GM18505 (cell line): ENCODE results near the gene TTC39A.
"Not testable (repeated sequence)": the region's sequence is repeated elsewhere in the genome, so short reads cannot be mapped to it uniquely, and the experiment has no call there.

Source experiments
- ATAC-seq: cut with Tn5 transposase; IDR thresholded peaks from one replicate; pipeline ENCODE4 v1.9.1; 2021; ENCODE audit not compliant: unreplicated experiment
- POLR2A ChIP-seq: IDR thresholded peaks from 4 replicates; pipeline ENCODE4 v1.6.1; 2011; ENCODE audit warnings: borderline replicate concordance; ENCODE audit not compliant: insufficient read depth, insufficient read length; ENCODE audit errors: extremely low read depth

TTC39A gene

DNA sequence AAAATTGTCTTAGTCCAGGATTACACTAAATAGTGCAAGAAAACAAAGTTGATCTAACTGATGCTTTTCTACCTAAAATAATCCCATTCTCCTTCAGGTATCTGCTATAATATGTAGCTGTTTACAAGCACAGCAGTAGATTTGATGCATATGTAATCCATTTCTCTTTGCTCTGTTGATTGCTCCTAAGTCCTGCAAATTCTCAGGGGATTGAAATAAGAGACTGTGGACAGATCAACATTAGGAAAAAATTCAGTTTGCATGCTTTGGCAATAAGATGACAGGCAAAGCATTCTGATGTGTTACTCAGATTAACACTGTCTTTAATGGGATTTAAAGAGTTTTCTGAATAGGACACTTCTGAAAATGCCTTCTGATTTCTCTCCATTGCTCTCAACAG lies 59.6 kb downstream of the TTC39A start:
- no peak for TF ChIP-seq POLR2A
- ATAC-seq: no peak

DNA sequence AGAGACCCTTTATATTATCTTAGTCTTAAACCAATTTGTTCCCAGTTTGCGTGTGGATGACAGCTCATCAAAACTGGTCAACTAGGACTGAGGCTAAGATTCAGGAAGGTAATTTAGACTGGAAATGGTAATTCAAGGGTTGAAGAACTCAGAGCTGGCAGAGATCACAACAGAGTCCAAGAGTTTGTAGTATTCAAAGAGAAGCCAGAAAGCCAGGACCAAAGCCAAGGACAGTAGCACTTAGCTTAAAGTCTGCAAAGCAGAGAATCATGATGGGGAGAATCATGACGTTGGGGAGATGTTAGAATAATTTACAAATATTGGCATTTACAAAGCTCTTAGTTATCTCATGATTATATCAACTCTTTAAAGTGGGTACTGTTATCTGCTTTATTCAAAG lies 61.7 kb downstream of the TTC39A start:
- no peak for TF ChIP-seq POLR2A
- peak; percentile 35 for ATAC-seq

DNA sequence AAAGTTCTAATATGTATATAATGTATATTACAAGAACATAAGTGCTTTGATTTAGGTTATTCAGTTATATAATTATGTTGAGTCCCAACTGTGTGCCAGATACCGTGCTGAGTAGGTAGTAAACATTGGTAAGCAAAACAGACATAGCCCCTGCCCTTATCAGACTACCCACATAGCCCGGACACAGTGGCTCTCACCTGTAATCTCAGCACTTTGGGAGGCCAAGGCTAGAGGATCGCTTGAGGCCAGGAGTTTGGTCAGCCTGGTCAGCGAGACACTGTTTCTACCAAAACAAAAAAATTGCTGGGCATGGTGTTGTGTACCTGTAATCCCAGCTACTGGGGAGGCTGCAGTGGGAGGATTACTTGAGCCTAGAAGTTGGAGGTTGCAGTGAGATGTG lies 63.6 kb downstream of the TTC39A start:
- no peak for TF ChIP-seq POLR2A
- ATAC-seq: no peak

DNA sequence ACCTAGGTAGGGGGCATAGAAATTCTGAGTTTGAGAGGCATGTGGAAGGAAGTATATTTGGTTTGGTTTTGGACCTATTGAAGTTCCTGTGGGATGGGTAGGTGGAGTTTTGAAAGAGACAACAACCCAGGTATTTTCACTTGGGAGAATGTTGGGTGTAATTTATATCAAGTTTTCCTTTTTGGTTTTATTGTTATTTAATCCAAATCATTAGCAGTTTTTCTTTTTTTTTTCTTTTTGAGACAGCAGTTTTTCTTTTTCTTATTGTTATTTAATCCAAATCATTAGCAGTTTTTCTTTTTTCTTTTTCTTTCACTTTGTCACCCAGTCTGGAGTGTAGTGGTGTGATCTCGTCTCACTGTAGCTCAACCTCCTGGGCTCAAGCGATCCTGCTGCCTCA lies 64.2 kb downstream of the TTC39A start:
- ATAC-seq: no peak
- TF ChIP-seq POLR2A: no peak

DNA sequence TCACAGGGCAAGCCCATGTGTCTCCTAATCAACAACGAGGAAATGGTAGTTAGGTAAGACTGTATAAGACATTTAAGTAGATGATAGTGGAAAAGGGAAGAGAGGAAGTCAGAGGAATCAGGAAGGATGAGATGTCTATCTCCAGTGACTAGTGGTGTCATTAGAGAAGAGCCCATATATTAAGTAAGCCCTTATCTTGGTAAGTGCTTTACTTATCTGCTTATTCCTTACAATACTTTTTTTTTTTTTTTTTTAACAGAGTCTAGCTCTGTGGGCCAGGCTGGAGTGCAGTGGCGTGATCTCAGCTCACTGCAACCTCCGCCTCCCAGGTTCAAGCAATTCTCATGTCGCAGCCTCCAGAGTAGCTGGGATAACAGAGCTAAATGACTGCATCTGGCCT lies 64.7 kb downstream of the TTC39A start:
- ATAC-seq: no peak
- TF ChIP-seq POLR2A: no peak

DNA sequence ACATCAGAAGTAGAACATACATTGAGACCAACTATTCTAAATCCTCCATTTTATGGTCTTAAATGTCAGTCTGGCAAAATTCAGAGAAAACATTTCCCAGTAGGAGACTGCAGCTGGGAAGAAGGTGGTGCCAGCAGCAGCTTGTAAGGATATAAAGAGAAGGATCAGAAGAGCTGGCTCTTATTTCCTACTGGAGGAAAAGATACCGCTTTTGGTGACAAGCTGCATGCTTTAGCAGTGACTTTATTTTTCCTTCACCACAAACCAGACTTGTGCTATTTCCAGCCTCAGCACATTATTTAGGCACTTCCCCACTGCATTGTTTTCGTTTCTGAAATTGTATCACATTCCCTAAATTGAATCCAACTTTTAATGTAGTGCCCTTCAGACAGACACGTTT lies 65.9 kb downstream of the TTC39A start:
- TF ChIP-seq POLR2A: no peak
- no peak for ATAC-seq

DNA sequence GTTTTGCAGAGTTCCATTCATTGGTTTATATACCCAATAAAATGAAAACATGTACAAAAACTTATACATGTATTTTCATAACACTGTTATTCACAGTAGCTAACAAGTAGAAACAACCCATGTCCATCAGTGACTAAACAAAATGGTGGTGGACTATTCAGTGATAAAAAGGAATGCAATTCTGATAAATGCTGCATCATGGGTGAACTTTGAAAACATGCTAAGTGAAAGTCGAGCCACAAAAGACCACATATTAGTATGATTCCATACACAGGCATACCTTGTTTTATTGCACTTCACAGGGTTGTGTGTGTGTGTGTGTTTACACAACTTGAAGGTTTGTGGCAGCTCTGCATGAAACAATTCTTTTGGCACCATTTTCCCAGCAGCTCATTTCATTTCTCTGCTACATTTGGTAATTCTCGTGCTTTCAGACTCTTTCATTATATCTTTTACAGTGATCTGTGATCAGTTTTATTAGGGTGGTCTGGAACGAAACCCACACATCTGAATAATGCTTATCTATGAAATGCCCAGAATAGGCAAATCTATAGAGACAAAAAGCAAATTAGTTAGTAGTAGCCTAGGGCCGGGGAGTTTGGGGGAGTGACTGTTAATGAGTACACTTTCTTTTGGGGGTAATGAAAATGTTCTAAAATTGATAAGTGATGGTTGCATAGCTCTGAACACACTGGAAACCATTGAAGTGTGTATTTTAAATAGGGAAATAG lies 67.0 kb downstream of the TTC39A start:
- ATAC-seq: no peak
- no peak for TF ChIP-seq POLR2A

DNA sequence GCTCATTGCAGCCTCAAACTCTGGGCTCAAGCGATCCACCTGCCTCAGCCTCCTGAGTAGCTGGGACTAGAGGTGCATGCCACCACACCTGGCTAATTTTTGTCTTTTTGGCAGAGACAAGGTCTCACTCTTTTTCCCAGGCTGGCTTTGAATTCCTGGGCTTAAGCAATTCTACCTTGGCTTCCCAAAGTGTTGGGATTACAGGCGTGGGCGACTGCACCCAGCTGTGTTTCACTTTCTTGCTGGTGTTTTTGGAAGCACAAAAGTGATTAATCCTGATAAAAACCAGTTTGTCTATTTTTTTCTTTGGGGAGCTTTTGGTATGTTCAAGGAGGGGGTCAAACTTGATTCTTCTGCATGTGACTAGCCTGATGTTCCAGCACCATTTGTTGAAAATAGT lies 75.0 kb downstream of the TTC39A start:
- ATAC-seq: no peak
- TF ChIP-seq POLR2A: no peak

DNA sequence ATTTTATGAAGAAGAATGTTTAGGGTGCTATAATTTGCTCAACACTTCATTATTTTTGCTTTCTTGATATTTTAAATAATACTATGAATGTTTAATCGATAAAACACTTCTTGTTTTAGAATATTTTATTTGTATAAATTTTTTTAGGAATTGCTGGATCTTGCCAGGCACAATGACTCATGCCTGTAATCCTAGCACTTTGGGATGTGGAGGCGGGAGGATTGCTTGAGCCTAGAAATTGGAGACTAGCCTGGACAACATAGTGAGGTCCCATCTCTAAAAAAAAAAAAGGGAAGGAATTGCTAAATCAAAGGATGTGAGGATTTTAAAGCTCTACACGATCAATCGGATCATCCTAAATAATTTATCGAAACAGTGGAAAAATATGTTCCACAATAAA lies 76.7 kb downstream of the TTC39A start:
- TF ChIP-seq POLR2A: no peak
- no peak for ATAC-seq

DNA sequence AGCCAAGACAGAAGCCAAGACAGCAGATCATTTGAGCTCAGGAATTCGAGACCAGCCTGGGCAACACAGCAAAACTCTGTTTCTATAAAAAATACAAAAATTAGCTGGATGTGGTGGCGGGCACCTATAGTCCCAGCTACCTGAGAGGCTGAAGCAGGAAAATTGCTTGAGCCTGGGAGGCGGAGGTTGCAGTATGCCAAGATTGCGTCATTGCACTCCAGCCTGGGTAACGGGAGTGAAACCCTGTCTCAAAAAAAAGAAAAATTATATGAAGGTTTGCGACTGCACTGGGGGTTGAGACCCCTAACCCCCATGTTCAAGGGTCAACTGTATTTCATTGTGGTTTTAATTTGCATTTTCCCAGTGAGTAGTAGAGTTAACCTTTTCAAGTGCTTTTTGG lies 78.0 kb downstream of the TTC39A start:
- no peak for ATAC-seq
- TF ChIP-seq POLR2A: no peak

DNA sequence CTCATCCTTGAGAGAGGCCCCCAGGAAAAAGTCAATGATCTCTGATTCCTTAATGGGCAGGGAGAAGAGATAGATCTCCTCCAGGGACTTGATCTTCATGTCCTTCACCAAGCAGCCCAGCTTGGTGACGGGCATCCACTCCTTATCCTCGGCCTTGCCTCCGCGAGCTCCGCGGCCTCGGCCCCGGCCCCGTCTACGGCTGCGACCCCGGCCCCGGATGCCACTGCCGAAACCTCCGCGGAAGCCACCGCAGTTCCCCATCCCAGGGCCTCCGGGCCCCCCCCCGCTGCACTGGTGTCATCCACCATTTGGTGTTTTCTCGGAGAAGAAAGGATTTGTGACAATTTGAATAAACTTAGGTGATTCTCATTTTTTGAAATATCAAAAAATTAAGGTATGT lies 79.2 kb downstream of the TTC39A start:
- ATAC-seq: not testable (repeated sequence)

DNA sequence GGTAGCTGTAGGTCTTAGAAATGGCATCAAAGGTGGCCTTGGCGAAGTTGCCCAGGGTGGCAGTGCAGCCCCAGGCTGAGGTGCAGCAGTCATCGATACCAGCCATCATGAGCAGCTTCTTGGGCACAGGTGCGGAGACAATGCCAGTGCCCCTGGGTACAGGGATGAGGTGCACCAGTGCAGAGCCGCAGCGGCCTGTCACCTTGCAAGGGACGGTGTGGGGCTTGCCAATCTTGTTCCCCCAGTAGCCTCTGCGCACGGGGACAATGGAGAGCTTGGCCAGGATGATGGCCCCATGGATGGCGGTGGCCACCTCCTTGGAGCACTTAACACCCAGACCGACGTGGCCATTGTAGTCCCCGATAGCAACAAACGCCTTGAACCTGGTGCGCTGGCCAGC lies 79.6 kb downstream of the TTC39A start:
- ATAC-seq: not testable (repeated sequence)

DNA sequence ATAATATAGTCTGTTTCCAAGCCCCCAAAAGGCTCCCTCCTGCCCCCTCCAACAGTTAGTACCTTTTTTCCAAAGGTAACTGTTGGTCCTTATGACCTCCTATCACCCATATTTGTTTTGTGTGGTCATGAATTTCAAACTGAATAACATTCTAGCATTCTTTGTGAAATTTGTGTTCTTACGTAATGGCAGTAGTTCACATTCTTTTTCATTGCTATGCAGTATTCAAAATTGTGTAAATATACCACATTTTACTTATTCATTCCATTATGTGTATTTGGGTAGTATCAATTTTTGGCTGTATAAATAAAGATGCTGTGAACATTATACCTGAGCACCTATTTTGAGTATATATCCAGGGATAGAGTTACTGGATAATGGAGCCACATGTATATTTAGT lies 80.9 kb downstream of the TTC39A start:
- no peak for TF ChIP-seq POLR2A
- ATAC-seq: no peak

DNA sequence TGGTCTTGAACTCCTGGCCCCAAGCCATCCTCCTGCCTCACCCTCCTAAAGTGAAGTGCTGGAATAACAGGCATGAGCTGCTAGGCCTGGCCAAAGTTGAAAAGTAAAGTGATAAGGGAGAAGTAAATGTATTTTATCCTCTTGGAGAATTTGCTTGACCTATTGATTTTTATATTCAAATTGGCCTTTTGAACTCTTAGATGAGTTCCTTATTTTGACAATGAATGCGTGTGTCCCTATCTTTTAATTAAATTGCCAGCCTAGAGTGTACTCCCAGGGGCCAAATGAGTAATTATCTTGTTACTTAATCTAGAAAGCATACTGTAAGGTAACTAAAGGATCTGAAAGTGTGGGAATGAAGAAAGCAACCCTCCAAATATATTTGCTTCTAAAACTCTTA lies 82.9 kb downstream of the TTC39A start:
- no peak for TF ChIP-seq POLR2A
- no peak for ATAC-seq

DNA sequence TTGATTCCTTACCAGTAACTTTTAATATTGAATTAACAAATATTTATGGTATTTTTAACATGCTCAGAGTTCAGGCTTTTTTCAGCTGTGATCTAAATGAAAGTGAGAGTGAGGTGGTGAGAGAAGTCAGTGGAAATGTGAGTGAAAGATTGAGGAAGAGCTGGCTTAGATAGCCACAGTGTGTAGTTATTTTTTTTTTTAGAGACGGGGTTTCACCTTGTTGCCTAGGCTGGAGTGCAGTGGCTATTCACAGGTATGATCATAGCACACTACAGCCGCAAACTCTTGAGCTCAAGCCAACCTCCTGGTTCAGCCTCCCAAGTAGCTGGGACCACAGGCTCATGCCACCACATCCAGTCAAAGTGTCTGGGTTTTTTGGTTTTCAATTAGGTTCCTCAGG lies 83.3 kb downstream of the TTC39A start:
- peak; percentile 83 for ATAC-seq
- no peak for TF ChIP-seq POLR2A

DNA sequence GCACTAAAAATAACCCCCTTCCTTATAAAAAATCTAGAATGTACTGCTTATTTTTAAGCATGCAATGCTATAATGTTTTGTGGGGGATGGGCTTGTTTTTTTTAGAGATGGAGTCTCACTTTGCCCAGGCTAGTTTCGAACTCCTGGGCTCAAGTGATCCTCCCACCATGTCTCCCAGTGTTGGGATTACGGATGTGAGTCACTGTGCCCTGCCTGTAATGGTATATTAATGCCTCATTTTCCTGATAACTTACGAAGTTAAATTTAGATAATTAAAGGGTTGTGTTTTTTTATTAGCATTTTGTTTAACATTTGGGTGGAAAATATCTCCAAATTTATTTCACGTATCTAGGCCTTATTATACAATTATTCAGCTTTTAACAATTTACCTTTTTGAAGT lies 87.8 kb downstream of the TTC39A start:
- no peak for TF ChIP-seq POLR2A
- no peak for ATAC-seq

DNA sequence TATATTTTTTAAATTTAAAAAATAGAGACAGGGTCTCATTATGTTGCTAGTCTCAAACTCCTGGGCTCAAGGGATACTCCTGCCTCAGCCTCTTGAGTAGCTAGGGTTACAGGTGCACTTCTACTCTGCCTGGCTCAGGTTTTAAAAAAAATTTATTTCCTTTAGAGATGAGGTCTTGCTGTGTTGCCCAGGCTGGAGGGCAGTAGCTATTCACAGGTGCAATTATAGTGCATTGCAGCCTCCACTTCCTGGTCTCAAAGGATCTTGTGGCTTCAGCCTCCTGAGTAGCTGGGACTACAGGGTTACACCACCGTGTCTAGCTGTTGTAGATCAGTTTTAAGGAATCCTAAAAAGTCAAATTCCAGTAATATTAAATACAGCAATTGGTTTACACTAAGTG lies 89.2 kb downstream of the TTC39A start:
- ATAC-seq: no peak
- no peak for TF ChIP-seq POLR2A
